22Rv1 (cell line): ENCODE data around the gene SNAPC4.

ENCODE experiments used
- CTCF ChIP-seq: fragments of 450-650 bp; IDR thresholded peaks from 2 replicates; pipeline ENCODE4 v1.5.1; 2017; ENCODE audit warnings: mild to moderate bottlenecking
- ZFX ChIP-seq: fragments of 450-650 bp; IDR thresholded peaks from 2 replicates; pipeline ENCODE4 v1.6.1; 2017; ENCODE audit warnings: antibody characterized with exemption, borderline replicate concordance

GRCh38 chr9:136361047-136361753, 38.8 kb downstream of the SNAPC4 start:
- TF ChIP-seq CTCF, result no peak
- TF ChIP-seq ZFX, result no peak
